GM12878 (cell line): Measurements from ENCODE around the gene DDX46. TPM values are rescaled to one million over a fixed set of nuclear protein-coding genes. Genes with fewer than 3 reads are reported as not detected.
A peak's percentile ranks its signal among the peaks of the same experiment; 100 is the strongest.

Experiments used
- ATAC-seq: fragments of 200-7000 bp; cut with Tn5 transposase; 3 replicates; pipeline ENCODE4 v1.9.1; 2020; ENCODE audit warnings: mild to moderate bottlenecking, moderate library complexity
- BruUV-seq: library from RNA; stranded (reverse); fragments of 400-500 nt; replicated peaks from 2 replicates; lab custom pipeline; 2021; lab: Mats Ljungman, UMichigan
- CTCF ChIA-PET: fragments of 300-600 bp; sonication (Branson Sonifier 250); formaldehyde crosslinking; extraction: SDS; loops from one replicate; lab custom pipeline; 2021; ENCODE audit warnings: inconsistent platforms; lab: Yijun Ruan, JAX
- POLR2A ChIA-PET: fragments of 350-600 bp; formaldehyde crosslinking; extraction: SDS; loops from one replicate; lab custom pipeline; 2021; ENCODE audit warnings: inconsistent platforms; lab: Charles Lee
- RAD21 ChIA-PET: fragments of 300-600 bp; sonication (Branson Sonifier 250); formaldehyde crosslinking; loops from one replicate; lab custom pipeline; 2023; ENCODE audit warnings: antibody characterized with exemption; ENCODE audit not compliant: unreplicated experiment; lab: Charles Lee
- SMC1A ChIA-PET: fragments of 300-600 bp; sonication (Branson Sonifier 250); formaldehyde crosslinking; loops from one replicate; lab custom pipeline; 2023; ENCODE audit not compliant: unreplicated experiment, uncharacterized antibody; lab: Charles Lee
- DNase-seq: peaks from one replicate; pipeline ENCODE4 v3.0.0-alpha.2; 2011; ENCODE audit warnings: low read depth, low spot score
- FAIRE-seq: peaks from 3 replicates; lab custom pipeline; 2011; peaks lifted over from hg19 to GRCh38; lab: Jason Lieb, UNC
- H2AFZ ChIP-seq: 2 replicates; pipeline ENCODE4 v1.6.0; 2011; ENCODE audit warnings: low read depth, low read length, control low read depth; ENCODE audit not compliant: control insufficient read depth
- H3K27ac ChIP-seq: 2 replicates; pipeline ENCODE4 v1.5.1; 2011; ENCODE audit warnings: control low read depth; ENCODE audit not compliant: control insufficient read depth, insufficient read depth
- H3K27me3 ChIP-seq, 2 experiments: replicated peaks in 1 of 2; 2 replicates each; pipeline versions ENCODE4 v1.6.0 to v1.6.1; 2011; ENCODE audit warnings: low read length in 1 of 2; ENCODE audit not compliant: control insufficient read depth in 2 of 2, insufficient read depth in 2 of 2
- H3K36me3 ChIP-seq, 2 experiments: 2 replicates each; pipeline ENCODE4 v1.5.1; 2011; ENCODE audit warnings: low read length in 1 of 2; ENCODE audit not compliant: control insufficient read depth in 2 of 2, insufficient read depth in 2 of 2
- H3K4me1 ChIP-seq: 2 replicates; pipeline ENCODE4 v1.6.1; 2011; ENCODE audit warnings: mild to moderate bottlenecking, low read length, moderate library complexity, mixed read lengths; ENCODE audit not compliant: control insufficient read depth, insufficient read depth
- H3K4me2 ChIP-seq: 2 replicates; pipeline ENCODE4 v1.6.0; 2011; ENCODE audit warnings: control low read depth; ENCODE audit not compliant: control insufficient read depth, insufficient read depth
- H3K4me3 ChIP-seq: fragments of 200-600 bp; sonication (generic); 2 replicates; pipeline ENCODE4 v1.5.1; 2016
- H3K79me2 ChIP-seq: 2 replicates; pipeline ENCODE4 v1.6.0; 2011; ENCODE audit warnings: low read length; ENCODE audit not compliant: control insufficient read depth, insufficient read depth
- H3K9ac ChIP-seq: 2 replicates; pipeline ENCODE4 v1.8.0; 2011; ENCODE audit warnings: low read length, control low read depth, mixed read lengths; ENCODE audit not compliant: control insufficient read depth, insufficient read depth
- H3K9me3 ChIP-seq: replicated peaks from 3 replicates; pipeline ENCODE4 v1.5.1; 2011; ENCODE audit warnings: mild to moderate bottlenecking, low read length; ENCODE audit not compliant: control insufficient read depth, insufficient read depth
- H4K20me1 ChIP-seq: 2 replicates; pipeline ENCODE4 v1.6.0; 2011; ENCODE audit not compliant: control insufficient read depth, insufficient read depth
- IKZF2 ChIP-seq, 2 experiments: fragments of 450-650 bp; IDR thresholded peaks; 2 replicates each; pipeline ENCODE4 v1.6.1; 2017; ENCODE audit warnings: mild to moderate bottlenecking in 2 of 2, moderate library complexity in 2 of 2
- JUNB ChIP-seq: IDR thresholded peaks from 2 replicates; pipeline ENCODE4 v1.6.1; 2016; ENCODE audit warnings: antibody characterized with exemption, mild to moderate bottlenecking
- RELA ChIP-seq: fragments of 450-650 bp; IDR thresholded peaks from 2 replicates; pipeline ENCODE4 v1.8.0; 2014; ENCODE audit warnings: borderline replicate concordance; ENCODE audit not compliant: partially characterized antibody
- REST ChIP-seq: IDR thresholded peaks from 2 replicates; pipeline ENCODE4 v1.6.1; 2012; ENCODE audit warnings: mild to moderate bottlenecking, low read depth, low read length
- RUNX3 ChIP-seq: IDR thresholded peaks from 2 replicates; pipeline ENCODE4 v1.6.1; 2012; ENCODE audit warnings: low read length, inconsistent platforms
- SPI1 ChIP-seq: IDR thresholded peaks from 2 replicates; pipeline ENCODE4 v1.6.1; 2011; ENCODE audit warnings: low read depth, mild to moderate bottlenecking, low read length, moderate library complexity, borderline replicate concordance; ENCODE audit not compliant: insufficient read depth
- TCF7 ChIP-seq: IDR thresholded peaks from 2 replicates; pipeline ENCODE4 v1.6.1; 2014; ENCODE audit warnings: antibody characterized with exemption, borderline replicate concordance
- YY1 ChIP-seq: IDR thresholded peaks from 2 replicates; pipeline ENCODE4 v1.6.1; 2011; ENCODE audit warnings: low read depth, mild to moderate bottlenecking, low read length
- WGBS: methylation state at CpG from one replicate; pipeline ENCODE4 v1.1.6; 2016; ENCODE audit warnings: low lambda C conversion rate; ENCODE audit not compliant: insufficient replicate concordance, insufficient coverage; ENCODE audit errors: missing lambda C conversion rate; 5-methylcytosine and 5-hydroxymethylcytosine counted together
- in situ Hi-C: fragments of 300-500 bp; cut with MboI; formaldehyde crosslinking; loops from 9 replicates; pipeline ENCODE4 v1.14.3; 2018; ENCODE audit warnings: mixed read lengths
- intact Hi-C: fragments of 100-400 bp; cut with micrococcal nuclease; formaldehyde crosslinking; loops from one replicate; pipeline ENCODE4 v1.14.2; 2022; ENCODE audit not compliant: unreplicated experiment
- polyA plus RNA-seq, 11 experiments: library from polyadenylated mRNA; depleted of rRNA in 4 of 11; unstranded in 6 of 11; stranded (reverse) in 5 of 11; fragments of >200 nt; fragmentation: Nextera tagmentation in 4 of 11; fragmentation: Illumina TruSeq in 1 of 11; extraction: Ambion mirVana in 4 of 11; extraction: Trizol in 1 of 11; gene quantifications; 1 replicate in 1 of 11; 2 replicates in 10 of 11; pipeline versions ENCODE4 v1.2.1 to v1.2.3, GENCODE V29; 2011 to 2016; ENCODE audit warnings: inconsistent platforms in 2 of 11, missing spikeins in 2 of 11, low read depth in 1 of 11
- total RNA-seq, 4 experiments: library from RNA; depleted of rRNA in 3 of 4; stranded (reverse); fragments of >200 nt in 3 of 4; fragmentation: Illumina TruSeq in 1 of 4; extraction: Trizol in 1 of 4; gene quantifications; 2 replicates each; pipeline versions ENCODE4 v1.2.1 to v1.2.3, GENCODE V29; 2013 to 2021
- TF ChIP-seq, protein P1 (sequence below): IDR thresholded peaks from 2 replicates; pipeline ENCODE4 v1.6.1; 2012; ENCODE audit warnings: low read length, inconsistent platforms
- TF ChIP-seq, protein P2 (sequence below): fragments of 450-650 bp; IDR thresholded peaks from 2 replicates; pipeline ENCODE4 v1.6.1; 2017; ENCODE audit warnings: mild to moderate bottlenecking, low read depth, inconsistent platforms; ENCODE audit not compliant: poor library complexity, severe bottlenecking

The DDX46 gene
- total and polyA plus RNA-seq, 10 of the 15 experiments (the other 5 are each of a cell fraction or from before 2014, with no cell fraction given) = 23.0 to 77.1 (median 42.2) TPM

- Histone ChIP-seq H3K27me3 (no peaks in the 10 kb centered on the region), H3K4me1 (peaks cover 16% of the 10 kb centered on the region), H3K36me3 (peaks cover 4 to 25% of the 10 kb centered on the region in 2 experiments), H3K9ac (no peak overlapping the region), H3K4me3 (no peak overlapping the region), H2AFZ (no peak overlapping the region; the same call in 1 of the 2 replicates), H4K20me1 (no peaks in the 10 kb centered on the region), H3K9me3 (no peaks in the 10 kb centered on the region), H3K27ac (no peak overlapping the region)
- ChIA-PET SMC1A (no interaction called here), POLR2A (no interaction called here), CTCF (interaction anchor here (1.0 kb wide), 1 partner anchor 91 kb away, joined by 4 read pairs; the partner anchor contains the start of gene PCBD2), RAD21 (interaction anchor here (0.6 kb wide), 1 partner anchor 94 kb away, joined by 3 read pairs; no protein-coding TSS in a partner anchor)
- DNase-seq (peak; percentile 17), ATAC-seq (peak; percentile 92), FAIRE-seq (peak; percentile 69)
- 26% methylated on average over 2 of the region's 2 CpGs for WGBS
- BruUV-seq = no TSS peak
- in situ Hi-C loops = no loop called here
- intact Hi-C loops = loop anchor here (5.0 kb wide), 1 partner anchor 89 kb away; no protein-coding TSS in a partner anchor
- peak; percentile 65; the same call in 1 of the 2 replicates for TF ChIP-seq RUNX3
- TF ChIP-seq, protein P1, sequence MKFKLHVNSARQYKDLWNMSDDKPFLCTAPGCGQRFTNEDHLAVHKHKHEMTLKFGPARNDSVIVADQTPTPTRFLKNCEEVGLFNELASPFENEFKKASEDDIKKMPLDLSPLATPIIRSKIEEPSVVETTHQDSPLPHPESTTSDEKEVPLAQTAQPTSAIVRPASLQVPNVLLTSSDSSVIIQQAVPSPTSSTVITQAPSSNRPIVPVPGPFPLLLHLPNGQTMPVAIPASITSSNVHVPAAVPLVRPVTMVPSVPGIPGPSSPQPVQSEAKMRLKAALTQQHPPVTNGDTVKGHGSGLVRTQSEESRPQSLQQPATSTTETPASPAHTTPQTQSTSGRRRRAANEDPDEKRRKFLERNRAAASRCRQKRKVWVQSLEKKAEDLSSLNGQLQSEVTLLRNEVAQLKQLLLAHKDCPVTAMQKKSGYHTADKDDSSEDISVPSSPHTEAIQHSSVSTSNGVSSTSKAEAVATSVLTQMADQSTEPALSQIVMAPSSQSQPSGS = 0 out of 2 replicates have a peak, but pooled peaks have one; percentile 22
- no peak for TF ChIP-seq RELA
- 0 out of 2 replicates have a peak, but pooled peaks have one; percentile 13 for TF ChIP-seq YY1
- TF ChIP-seq JUNB = peak; percentile 24; the same call in 1 of the 2 replicates
- TF ChIP-seq SPI1 = peak; percentile 26; the same call in 1 of the 2 replicates
- TF ChIP-seq, protein P2, sequence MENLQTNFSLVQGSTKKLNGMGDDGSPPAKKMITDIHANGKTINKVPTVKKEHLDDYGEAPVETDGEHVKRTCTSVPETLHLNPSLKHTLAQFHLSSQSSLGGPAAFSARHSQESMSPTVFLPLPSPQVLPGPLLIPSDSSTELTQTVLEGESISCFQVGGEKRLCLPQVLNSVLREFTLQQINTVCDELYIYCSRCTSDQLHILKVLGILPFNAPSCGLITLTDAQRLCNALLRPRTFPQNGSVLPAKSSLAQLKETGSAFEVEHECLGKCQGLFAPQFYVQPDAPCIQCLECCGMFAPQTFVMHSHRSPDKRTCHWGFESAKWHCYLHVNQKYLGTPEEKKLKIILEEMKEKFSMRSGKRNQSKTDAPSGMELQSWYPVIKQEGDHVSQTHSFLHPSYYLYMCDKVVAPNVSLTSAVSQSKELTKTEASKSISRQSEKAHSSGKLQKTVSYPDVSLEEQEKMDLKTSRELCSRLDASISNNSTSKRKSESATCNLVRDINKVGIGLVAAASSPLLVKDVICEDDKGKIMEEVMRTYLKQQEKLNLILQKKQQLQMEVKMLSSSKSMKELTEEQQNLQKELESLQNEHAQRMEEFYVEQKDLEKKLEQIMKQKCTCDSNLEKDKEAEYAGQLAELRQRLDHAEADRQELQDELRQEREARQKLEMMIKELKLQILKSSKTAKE = no peak
- 0 out of 4 replicates have a peak, but pooled peaks of 1 of the 2 experiments have one; percentile 1 for TF ChIP-seq IKZF2 (IDR thresholded peaks at IDR 0.05)
- no peak for TF ChIP-seq REST
- TF ChIP-seq TCF7 = peak; percentile 82
- TF ChIP-seq, all 136 proteins: peak for 7
- no peak overlapping the region; the same call in 1 of the 2 replicates for H3K4me2 ChIP-seq
- no peaks in the 10 kb centered on the region for H3K79me2 ChIP-seq
Measured at GRCh38 chr5:134813407-134813806, 54.8 kb downstream of the DDX46 start.
